K562 (cell line): ENCODE measurements around the gene CEP43. TPM values are rescaled to one million over a fixed set of nuclear protein-coding genes. Genes with fewer than 3 reads are reported as not detected.

ENCODE experiments used
- ATAC-seq: fragments of 200-7000 bp; cut with Tn5 transposase; 3 replicates; pipeline ENCODE4 v1.9.1; 2020; ENCODE audit warnings: moderate library complexity
- BruUV-seq: library from RNA; stranded (reverse); fragments of 400-500 nt; replicated peaks from 2 replicates; lab custom pipeline; 2021; lab: Mats Ljungman, UMichigan
- CTCF ChIA-PET: fragments of 300-600 bp; formaldehyde crosslinking; extraction: SDS; loops from one replicate; lab custom pipeline; 2021; ENCODE audit warnings: low intra/inter-chr PET ratio; lab: Yijun Ruan, JAX
- POLR2A ChIA-PET: fragments of 300-600, 350-650 bp; sonication (Branson Sonifier 250); formaldehyde crosslinking; extraction: SDS; loops from one replicate; lab custom pipeline; 2021; ENCODE audit warnings: antibody characterized with exemption, inconsistent platforms; lab: Yijun Ruan, JAX
- DNase-seq, 4 experiments: peaks; one replicate each; pipeline versions ENCODE4 v3.0.0 to v3.0.0-alpha.2; 2011 to 2018; ENCODE audit warnings: low spot score in 3 of 4, mixed read lengths in 3 of 4; ENCODE audit errors: extremely low read depth in 1 of 4
- FAIRE-seq: peaks from 2 replicates; lab custom pipeline; 2011; peaks lifted over from hg19 to GRCh38; lab: Jason Lieb, UNC
- H2AFZ ChIP-seq: 2 replicates; pipeline ENCODE4 v1.6.0; 2011; ENCODE audit warnings: low read depth, low read length, control low read depth, inconsistent platforms
- H3K27ac ChIP-seq: fragments of 200-600 bp; 3 replicates; pipeline ENCODE4 v1.8.0; 2011; ENCODE audit warnings: low read depth, mild to moderate bottlenecking, control low read depth, inconsistent platforms, low read length, moderate library complexity, mixed read lengths; ENCODE audit errors: extremely low read depth
- H3K27me3 ChIP-seq, 2 experiments: fragments of 300-600 bp in 1 of 2; 2 replicates in 1 of 2; 3 replicates in 1 of 2; pipeline versions ENCODE4 v1.6.0 to v1.8.0; 2011; ENCODE audit warnings: inconsistent platforms in 2 of 2, low read length in 2 of 2, mild to moderate bottlenecking in 1 of 2, mixed read lengths in 1 of 2, moderate library complexity in 1 of 2; ENCODE audit not compliant: control insufficient read depth in 2 of 2, insufficient read depth in 2 of 2
- H3K36me3 ChIP-seq: fragments of 300-600 bp; 3 replicates; pipeline ENCODE4 v1.8.0; 2011; ENCODE audit warnings: mild to moderate bottlenecking, low read length, inconsistent platforms; ENCODE audit not compliant: control insufficient read depth, insufficient read depth
- H3K4me1 ChIP-seq, 2 experiments: fragments of 200-600 bp in 1 of 2; replicated peaks in 1 of 2; 2 replicates in 1 of 2; 3 replicates in 1 of 2; pipeline versions ENCODE4 v1.5.1 to v1.8.0; 2011; ENCODE audit warnings: inconsistent platforms in 2 of 2, low read length in 2 of 2, mild to moderate bottlenecking in 1 of 2, mixed read lengths in 1 of 2, moderate library complexity in 1 of 2; ENCODE audit not compliant: control insufficient read depth in 2 of 2, insufficient read depth in 2 of 2
- H3K4me2 ChIP-seq: 2 replicates; pipeline ENCODE4 v1.6.1; 2011; ENCODE audit warnings: low read length, control low read depth, inconsistent platforms, mixed read lengths; ENCODE audit not compliant: insufficient read depth
- H3K4me3 ChIP-seq: fragments of 200-600 bp; sonication (generic), shearing (Covaris generic); 2 replicates; pipeline ENCODE4 v1.5.1; 2016; ENCODE audit warnings: control low read depth, inconsistent platforms
- H3K79me2 ChIP-seq: fragments of 200-600 bp; 3 replicates; pipeline ENCODE4 v1.8.0; 2011; ENCODE audit warnings: low read length, inconsistent platforms; ENCODE audit not compliant: control insufficient read depth, insufficient read depth
- H3K9ac ChIP-seq, 2 experiments: 2 replicates each; pipeline versions ENCODE4 v1.6.0 to v1.6.1; 2011; ENCODE audit warnings: low read depth in 2 of 2, low read length in 2 of 2, control low read depth in 1 of 2, inconsistent platforms in 1 of 2, mild to moderate bottlenecking in 1 of 2, mixed read lengths in 1 of 2; ENCODE audit not compliant: insufficient read depth in 1 of 2
- H3K9me1 ChIP-seq: one replicate; pipeline ENCODE4 v1.6.0; 2011; ENCODE audit warnings: inconsistent platforms, mild to moderate bottlenecking, low read length, moderate library complexity; ENCODE audit not compliant: control insufficient read depth, insufficient read depth
- H3K9me3 ChIP-seq: replicated peaks from 2 replicates; pipeline ENCODE4 v1.5.1; 2011; ENCODE audit warnings: low read depth, low read length, inconsistent platforms; ENCODE audit not compliant: control insufficient read depth, insufficient read depth
- H4K20me1 ChIP-seq: replicated peaks from 2 replicates; pipeline ENCODE4 v1.6.1; 2011; ENCODE audit warnings: low read length, inconsistent platforms, mixed read lengths; ENCODE audit not compliant: control insufficient read depth, insufficient read depth
- CREBBP ChIP-seq: IDR thresholded peaks from one replicate; pipeline ENCODE4 v1.6.1; 2012; ENCODE audit warnings: low read depth, mild to moderate bottlenecking, control low read depth, inconsistent platforms, low read length
- CSDE1 ChIP-seq, 2 experiments: fragments of 450-650 bp; IDR thresholded peaks; 2 replicates each; pipeline ENCODE4 v1.6.1; 2016; ENCODE audit warnings: mild to moderate bottlenecking in 1 of 2
- CTCF ChIP-seq, 3 experiments: IDR thresholded peaks in 2 of 3; conservative IDR thresholded peaks in 1 of 3; 2 replicates each; pipeline ENCODE4 v1.5.1; 2011 to 2012; ENCODE audit warnings: low read length in 3 of 3, mild to moderate bottlenecking in 3 of 3, control low read depth in 2 of 3, improper control_type of control experiment in 1 of 3, inconsistent platforms in 1 of 3, low read depth in 1 of 3, mixed read lengths in 1 of 3, moderate library complexity in 1 of 3; ENCODE audit not compliant: insufficient read depth in 2 of 3
- FOXK2 ChIP-seq, 2 experiments: fragments of 450-650 bp; IDR thresholded peaks in 1 of 2; conservative IDR thresholded peaks in 1 of 2; 2 replicates each; pipeline ENCODE4 v1.6.1; 2016; ENCODE audit warnings: low read depth in 2 of 2, mild to moderate bottlenecking in 1 of 2
- NCOA2 ChIP-seq, 2 experiments: fragments of 450-650 bp; IDR thresholded peaks; 2 replicates each; pipeline ENCODE4 v1.6.1; 2018; ENCODE audit warnings: mild to moderate bottlenecking in 2 of 2, moderate library complexity in 1 of 2; ENCODE audit not compliant: partially characterized antibody in 2 of 2
- RAD21 ChIP-seq, 2 experiments: fragments of 250-450 bp in 1 of 2; fragments of 450-650 bp in 1 of 2; sonication (Bioruptor Pico) in 1 of 2; formaldehyde crosslinking in 1 of 2; IDR thresholded peaks in 1 of 2; conservative IDR thresholded peaks in 1 of 2; 2 replicates each; pipeline versions ENCODE4 v1.4.0 to v1.8.0; 2020 to 2022; ENCODE audit warnings: mild to moderate bottlenecking in 2 of 2, moderate library complexity in 1 of 2
- SMC3 ChIP-seq: conservative IDR thresholded peaks from 2 replicates; pipeline ENCODE4 v1.6.1; 2011; ENCODE audit warnings: low read depth, low read length, improper control_type of control experiment; ENCODE audit not compliant: insufficient read depth
- ZNF444 ChIP-seq: fragments of 250-450 bp; sonication (Bioruptor Pico); IDR thresholded peaks from 2 replicates; pipeline ENCODE4 v1.4.0; 2020; ENCODE audit warnings: mild to moderate bottlenecking, moderate library complexity
- ZNF696 ChIP-seq: fragments of 250-450 bp; sonication (Bioruptor Pico); conservative IDR thresholded peaks from 2 replicates; pipeline ENCODE4 v1.4.0; 2020; ENCODE audit warnings: mild to moderate bottlenecking, moderate library complexity
- WGBS: fragments of 100-300 bp; shearing (Covaris generic); methylation state at CpG from one replicate; pipeline ENCODE4 v1.1.6; 2016; ENCODE audit warnings: low coverage, mixed read lengths; ENCODE audit not compliant: insufficient coverage; ENCODE audit errors: missing lambda C conversion rate; 5-methylcytosine and 5-hydroxymethylcytosine counted together
- in situ Hi-C: fragments of 300-500 bp; cut with MboI; formaldehyde crosslinking; loops from 4 replicates; pipeline ENCODE4 v1.15.0; 2018; ENCODE audit warnings: inconsistent platforms, mixed read lengths
- intact Hi-C: fragments of 100-400 bp; cut with micrococcal nuclease; formaldehyde crosslinking; loops from 2 replicates; pipeline ENCODE4 v1.14.2; 2022
- polyA plus RNA-seq, 8 experiments: library from polyadenylated mRNA; depleted of rRNA in 4 of 8; stranded (reverse) in 5 of 8; unstranded in 3 of 8; fragments of >200 nt; fragmentation: Nextera tagmentation in 2 of 8; fragmentation: Illumina TruSeq in 1 of 8; extraction: Ambion mirVana in 2 of 8; extraction: Trizol in 1 of 8; gene quantifications; 2 replicates each; pipeline versions ENCODE4 v1.2.1 to v1.2.3, GENCODE V29; 2011 to 2014; ENCODE audit warnings: inconsistent platforms in 1 of 8, missing spikeins in 1 of 8
- total RNA-seq, 7 experiments: library from RNA; depleted of rRNA in 6 of 7; stranded (reverse); fragments of >200 nt in 6 of 7; fragmentation: Illumina TruSeq in 2 of 7; extraction: Trizol in 2 of 7; gene quantifications; 2 replicates each; pipeline versions ENCODE4 v1.2.1 to v1.2.3, GENCODE V29; 2011 to 2021; ENCODE audit warnings: low replicate concordance in 1 of 7
- TF ChIP-seq, protein P1 (sequence below): fragments of 450-650 bp; formaldehyde crosslinking; IDR thresholded peaks from 2 replicates; pipeline ENCODE4 v1.4.0; 2022; ENCODE audit warnings: missing genetic modification characterization
- TF ChIP-seq, protein P2 (sequence below): fragments of 450-650 bp; formaldehyde crosslinking; IDR thresholded peaks from 2 replicates; pipeline ENCODE4 v1.4.0; 2022; ENCODE audit warnings: missing genetic modification characterization
- TF ChIP-seq, protein P3 (sequence below): fragments of 450-650 bp; formaldehyde crosslinking; conservative IDR thresholded peaks from 2 replicates; pipeline ENCODE4 v1.4.0; 2022; ENCODE audit warnings: mild to moderate bottlenecking, missing genetic modification characterization

The CEP43 gene
- total and polyA plus RNA-seq, 9 of the 15 experiments (the other 6 are each of a cell fraction or from before 2014, with no cell fraction given) = 15.2 to 55.7 (median 47.4) TPM

- H3K4me3 ChIP-seq = no peak overlapping the region
- ChIA-PET CTCF (interaction anchor here (0.8 kb wide), 1 partner anchor 270 kb away, joined by 3 read pairs; no protein-coding TSS in a partner anchor), POLR2A (interaction anchor here (0.6 kb wide), 1 partner anchor 155 kb away, joined by 4 read pairs; no protein-coding TSS in a partner anchor)
- WGBS = 54% methylated on average over 6 of the region's 6 CpGs
- H3K9ac ChIP-seq = no peak overlapping the region
- H3K9me1 ChIP-seq = no peaks in the 10 kb centered on the region
- in situ Hi-C loops (no loop called here), intact Hi-C loops (loop anchor here (5.0 kb wide), 1 partner anchor 259 kb away; no protein-coding TSS in a partner anchor)
- H2AFZ ChIP-seq = no peak overlapping the region
- no peaks in the 10 kb centered on the region for H3K79me2 ChIP-seq
- no peaks in the 10 kb centered on the region for H4K20me1 ChIP-seq
- peak in 2 of 4 experiments; percentile 26 to 37 for DNase-seq
- ATAC-seq = peak; percentile 75
- H3K36me3 ChIP-seq = peaks cover 21% of the 10 kb centered on the region; the same call in 2 of the 3 replicates
- H3K27me3 ChIP-seq = no peaks in the 10 kb centered on the region
- H3K4me2 ChIP-seq = no peak overlapping the region
- no TSS peak for BruUV-seq
- peak; percentile 29 for FAIRE-seq
- no peaks in the 10 kb centered on the region for H3K4me1 ChIP-seq
- no peak overlapping the region for H3K27ac ChIP-seq
- no peaks in the 10 kb centered on the region for H3K9me3 ChIP-seq
- TF ChIP-seq ZNF444 (CRISPR knock-in tag) (no peak), NCOA2 (IDR thresholded peaks at IDR 0.05; ENCODE audit: partially characterized antibody in 2 of 2) (no peak), FOXK2 (conservative IDR thresholded peaks at IDR 0.05 in 1 of 2, IDR thresholded peaks at IDR 0.05 in 1 of 2; ENCODE audit: low read depth in 2 of 2) (no peak), SMC3 (0 out of 2 replicates have a peak, but pooled peaks have one; percentile 15), CSDE1 (IDR thresholded peaks at IDR 0.05) (no peak), ZNF696 (no peak), CTCF (IDR thresholded peaks at IDR 0.05 in 2 of 3, conservative IDR thresholded peaks at IDR 0.05 in 1 of 3; ENCODE audit: insufficient read depth in 2 of 3, low read depth in 1 of 3, low read length in 3 of 3) (peak; percentile 45 to 61 (median 59); a peak in 5 of 6 replicates), CREBBP (no peak), RAD21 (CRISPR knock-in tag; conservative IDR thresholded peaks at IDR 0.05 in 1 of 2, IDR thresholded peaks at IDR 0.05 in 1 of 2) (peak in 1 of 2 experiments; percentile 48; a peak in 3 of 4 replicates)
- TF ChIP-seq, protein P1, sequence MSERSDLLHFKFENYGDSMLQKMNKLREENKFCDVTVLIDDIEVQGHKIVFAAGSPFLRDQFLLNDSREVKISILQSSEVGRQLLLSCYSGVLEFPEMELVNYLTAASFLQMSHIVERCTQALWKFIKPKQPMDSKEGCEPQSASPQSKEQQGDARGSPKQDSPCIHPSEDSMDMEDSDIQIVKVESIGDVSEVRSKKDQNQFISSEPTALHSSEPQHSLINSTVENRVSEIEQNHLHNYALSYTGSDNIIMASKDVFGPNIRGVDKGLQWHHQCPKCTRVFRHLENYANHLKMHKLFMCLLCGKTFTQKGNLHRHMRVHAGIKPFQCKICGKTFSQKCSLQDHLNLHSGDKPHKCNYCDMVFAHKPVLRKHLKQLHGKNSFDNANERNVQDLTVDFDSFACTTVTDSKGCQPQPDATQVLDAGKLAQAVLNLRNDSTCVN (CRISPR knock-in tag) = 0 out of 2 replicates have a peak, but pooled peaks have one; percentile 56
- TF ChIP-seq, protein P2, sequence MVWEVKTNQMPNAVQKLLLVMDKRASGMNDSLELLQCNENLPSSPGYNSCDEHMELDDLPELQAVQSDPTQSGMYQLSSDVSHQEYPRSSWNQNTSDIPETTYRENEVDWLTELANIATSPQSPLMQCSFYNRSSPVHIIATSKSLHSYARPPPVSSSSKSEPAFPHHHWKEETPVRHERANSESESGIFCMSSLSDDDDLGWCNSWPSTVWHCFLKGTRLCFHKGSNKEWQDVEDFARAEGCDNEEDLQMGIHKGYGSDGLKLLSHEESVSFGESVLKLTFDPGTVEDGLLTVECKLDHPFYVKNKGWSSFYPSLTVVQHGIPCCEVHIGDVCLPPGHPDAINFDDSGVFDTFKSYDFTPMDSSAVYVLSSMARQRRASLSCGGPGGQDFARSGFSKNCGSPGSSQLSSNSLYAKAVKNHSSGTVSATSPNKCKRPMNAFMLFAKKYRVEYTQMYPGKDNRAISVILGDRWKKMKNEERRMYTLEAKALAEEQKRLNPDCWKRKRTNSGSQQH (CRISPR knock-in tag) = peak; percentile 39; the same call in 1 of the 2 replicates
- TF ChIP-seq, protein P3, sequence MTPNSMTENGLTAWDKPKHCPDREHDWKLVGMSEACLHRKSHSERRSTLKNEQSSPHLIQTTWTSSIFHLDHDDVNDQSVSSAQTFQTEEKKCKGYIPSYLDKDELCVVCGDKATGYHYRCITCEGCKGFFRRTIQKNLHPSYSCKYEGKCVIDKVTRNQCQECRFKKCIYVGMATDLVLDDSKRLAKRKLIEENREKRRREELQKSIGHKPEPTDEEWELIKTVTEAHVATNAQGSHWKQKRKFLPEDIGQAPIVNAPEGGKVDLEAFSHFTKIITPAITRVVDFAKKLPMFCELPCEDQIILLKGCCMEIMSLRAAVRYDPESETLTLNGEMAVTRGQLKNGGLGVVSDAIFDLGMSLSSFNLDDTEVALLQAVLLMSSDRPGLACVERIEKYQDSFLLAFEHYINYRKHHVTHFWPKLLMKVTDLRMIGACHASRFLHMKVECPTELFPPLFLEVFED (CRISPR knock-in tag) = 0 out of 2 replicates have a peak, but pooled peaks have one; percentile 17
Observed at GRCh38 chr6:167045828-167046580, 46.8 kb downstream of the CEP43 start.
